Activated CD4-positive, alpha-beta T cell treated with anti-CD3 and anti-CD28 coated beads for 36 hours (primary cell): ENCODE data around the gene GALNT1. TPM values are rescaled to one million over a fixed set of nuclear protein-coding genes. Genes with fewer than 3 reads are reported as not detected.

Experiments
- microRNA-seq: library from miRNA; unstranded; fragments of <30 nt; microRNA quantifications from one replicate; pipeline ENCODE4 v1.2.0, GENCODE V29; 2021; ENCODE audit warnings: borderline replicate concordance
- total RNA-seq, 2 experiments: library from RNA; stranded (reverse); gene quantifications; one replicate each; pipeline ENCODE4 v1.2.3, GENCODE V29; 2021

Gene GALNT1
- total RNA-seq, 2 experiments from 2014 or later = 22.5 to 35.8 TPM

Small RNA genes lying within 50 kb of the gene (microRNA-seq; reads per million reads assigned to microRNA genes)
- gene MIR3975 = not detected

Other genes with a start within 250 kb of the GALNT1 start
- 10 to 100 TPM; 31.7 to 50.9 TPM for gene ZNF24, start 237.3 kb upstream of the GALNT1 start, total RNA-seq
- 1 to 10 TPM in 1 of 2 experiments, under 1 TPM in 1; 0.47 to 1.1 TPM for gene ZNF396, start 204.4 kb upstream of the GALNT1 start, total RNA-seq
- gene INO80C, start 83.8 kb upstream of the GALNT1 start, total RNA-seq = 10 to 100 TPM; 30.8 to 37.4 TPM